Psoas muscle (tissue), 8 donors: ENCODE data around the gene RAD9A. TPM values are rescaled to one million over a fixed set of nuclear protein-coding genes. Genes with fewer than 3 reads are reported as not detected.

Experiments
- ATAC-seq, 4 donors: fragments of 200-7000 bp; cut with Tn5 transposase; one replicate each; pipeline ENCODE4 v1.9.1; 2020; ENCODE audit warnings: moderate library complexity in 3 of 4, mild to moderate bottlenecking in 2 of 4
- DNase-seq, 2 donors: peaks; one replicate each; pipeline ENCODE4 v3.0.0-alpha.2; 2020
- H3K27ac ChIP-seq: fragments of 200-600 bp; one replicate; pipeline ENCODE4 v1.8.0; 2022
- H3K27me3 ChIP-seq, 3 donors: fragments of 200-600 bp in 1 of 3; one replicate each; pipeline versions ENCODE4 v1.6.1 to v1.8.0; 2013 to 2022; ENCODE audit warnings: low read length in 2 of 3, mild to moderate bottlenecking in 2 of 3, moderate library complexity in 1 of 3; ENCODE audit not compliant: insufficient read depth in 3 of 3
- H3K36me3 ChIP-seq, 2 donors: fragments of 200-600 bp in 1 of 2; one replicate each; pipeline versions ENCODE4 v1.6.1 to v1.8.0; 2013 to 2022; ENCODE audit warnings: low read depth in 1 of 2, mild to moderate bottlenecking in 1 of 2, moderate library complexity in 1 of 2; ENCODE audit not compliant: insufficient read depth in 1 of 2
- H3K4me1 ChIP-seq: fragments of 200-600 bp; one replicate; pipeline ENCODE4 v1.8.0; 2022
- H3K4me3 ChIP-seq: fragments of 200-600 bp; one replicate; pipeline ENCODE4 v1.8.0; 2022; ENCODE audit warnings: mild to moderate bottlenecking
- H3K9me3 ChIP-seq: fragments of 200-600 bp; one replicate; pipeline ENCODE4 v1.8.0; 2022
- WGBS, 3 donors: extraction: QIAGEN DNeasy Blood & Tissue Kit; methylation state at CpG; one replicate each; pipeline versions ENCODE4 v1.1.6 to v1.1.7; 2013; 5-methylcytosine and 5-hydroxymethylcytosine counted together
- intact Hi-C, 2 donors: fragments of 100-400 bp; cut with DNase I; formaldehyde crosslinking; loops; one replicate each; pipeline versions ENCODE4 v1.11.0 to v1.14.2; 2022
- polyA plus RNA-seq, 3 donors: library from polyadenylated mRNA; stranded (reverse); fragments of 200-250 nt; gene quantifications; one replicate each; pipeline ENCODE4 v1.2.3, GENCODE V29; 2013
- total RNA-seq, 4 donors: library from RNA; stranded (reverse); fragmentation: NEBNext Ultra II Directional in 2 of 4; extraction: Animal tissue kit (Norgen Biotek cat#: 25700) in 2 of 4; gene quantifications; one replicate each; pipeline versions ENCODE4 v1.2.1 to v1.2.4, GENCODE V29; 2021 to 2023
- TF ChIP-seq, protein P1 (sequence below): fragments of 200-600 bp; IDR thresholded peaks from one replicate; pipeline ENCODE4 v1.8.0; 2022; ENCODE audit warnings: antibody characterized with exemption
- donor health status: healthy with polysubstance abuse.
- donor health status: DM: no; HTN: no; CAD: no; lungs with moderate emphysema.
- donor health status: Bipolar disorder and iron deficiency.
- donor health status: healthy.
- donor health status: DM: yes; HTN: yes; CAD: no.
- donor health status: DM: no; HTN: no; CAD: no.
- donor health status: DM: no; HTN: no; CAD: no.
- donor health status: DM: yes; HTN: yes; CAD: no.

RAD9A gene
- total and polyA plus RNA-seq, 7 donors, result 1.8 to 12.3 (median 6.7) TPM

- Histone ChIP-seq H3K4me1 (peaks cover 12% of the 10 kb centered on the region), H3K27me3 (peaks cover 0 to 25% (median 5%) of the 10 kb centered on the region in 3 donors), H3K27ac (no peak overlapping the region), H3K4me3 (no peak overlapping the region), H3K9me3 (no peaks in the 10 kb centered on the region), H3K36me3 (no peaks in the 10 kb centered on the region)
- TF ChIP-seq, protein P1, sequence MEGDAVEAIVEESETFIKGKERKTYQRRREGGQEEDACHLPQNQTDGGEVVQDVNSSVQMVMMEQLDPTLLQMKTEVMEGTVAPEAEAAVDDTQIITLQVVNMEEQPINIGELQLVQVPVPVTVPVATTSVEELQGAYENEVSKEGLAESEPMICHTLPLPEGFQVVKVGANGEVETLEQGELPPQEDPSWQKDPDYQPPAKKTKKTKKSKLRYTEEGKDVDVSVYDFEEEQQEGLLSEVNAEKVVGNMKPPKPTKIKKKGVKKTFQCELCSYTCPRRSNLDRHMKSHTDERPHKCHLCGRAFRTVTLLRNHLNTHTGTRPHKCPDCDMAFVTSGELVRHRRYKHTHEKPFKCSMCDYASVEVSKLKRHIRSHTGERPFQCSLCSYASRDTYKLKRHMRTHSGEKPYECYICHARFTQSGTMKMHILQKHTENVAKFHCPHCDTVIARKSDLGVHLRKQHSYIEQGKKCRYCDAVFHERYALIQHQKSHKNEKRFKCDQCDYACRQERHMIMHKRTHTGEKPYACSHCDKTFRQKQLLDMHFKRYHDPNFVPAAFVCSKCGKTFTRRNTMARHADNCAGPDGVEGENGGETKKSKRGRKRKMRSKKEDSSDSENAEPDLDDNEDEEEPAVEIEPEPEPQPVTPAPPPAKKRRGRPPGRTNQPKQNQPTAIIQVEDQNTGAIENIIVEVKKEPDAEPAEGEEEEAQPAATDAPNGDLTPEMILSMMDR, result no peak
- DNase-seq (no peak), ATAC-seq (no peak)
- intact Hi-C loops, result no loop called here
- WGBS, 3 donors, result 86 to 93% (median 88%) methylated on average over 4 of the region's 4 CpGs
These were observed 13.2 kb upstream of the RAD9A start for GRCh38 chr11:67378544-67378943.

GRCh38 chr11:67379061-67380058, 12.4 kb upstream of the RAD9A start:
- ATAC-seq, result no peak

DNA sequence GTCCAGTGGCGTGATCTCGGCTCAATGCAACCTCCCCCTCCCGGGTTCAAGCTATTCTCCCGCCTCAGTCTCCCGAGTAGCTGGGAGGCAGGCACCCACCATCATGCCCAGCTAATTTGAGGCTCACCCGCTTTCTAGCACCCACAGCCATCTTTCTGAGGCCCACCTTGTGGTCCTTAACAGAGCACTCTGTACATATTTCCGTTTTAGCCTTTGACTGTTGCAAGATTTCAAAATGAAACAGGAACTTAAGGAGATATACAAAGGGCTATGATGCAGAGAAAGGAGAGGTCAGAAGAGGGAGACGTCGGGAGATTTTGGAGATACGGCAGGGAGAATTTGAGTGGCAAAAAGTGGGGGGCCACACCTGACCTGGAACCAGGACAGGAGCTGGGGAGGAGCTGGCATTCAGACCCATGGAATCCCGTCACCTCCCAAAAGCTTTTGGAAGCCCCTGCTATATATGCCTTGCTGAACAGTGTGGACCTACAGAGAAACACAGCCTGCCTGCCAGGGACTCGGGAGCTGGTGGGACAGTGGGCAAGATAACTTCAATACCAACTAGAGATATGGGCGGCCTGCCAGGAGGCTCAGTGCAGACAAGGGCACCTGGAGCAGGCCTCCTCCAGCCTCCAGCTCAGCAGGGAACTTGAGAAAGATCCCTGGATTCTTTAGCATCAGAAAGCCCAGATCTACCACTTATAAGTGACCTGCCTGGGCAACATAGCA, 10.4 kb upstream of the RAD9A start:
- Histone ChIP-seq H3K27ac (no peak overlapping the region), H3K4me1 (no peaks in the 10 kb centered on the region)
- intact Hi-C loops, result loop anchor here (5.0 to 10.0 kb wide), 2 partner anchors 117 to 119 kb away; partner anchors contain the start of gene GRK2 (in 1 of the 2)

More at GRCh38 chr11:67379061-67380058, 12.4 kb upstream of the RAD9A start:
- H3K27me3 ChIP-seq, result peaks cover 0 to 17% (median 5%) of the 10 kb centered on the region in 3 donors
- WGBS, 3 donors, result 73 to 80% (median 78%) methylated on average over 22 to 23 of the region's 23 CpGs
- DNase-seq, result no peak
- H3K4me3 ChIP-seq, result no peak overlapping the region
- H3K36me3 ChIP-seq, result no peaks in the 10 kb centered on the region
- H3K4me1 ChIP-seq, result peaks cover 3% of the 10 kb centered on the region
- H3K9me3 ChIP-seq, result no peaks in the 10 kb centered on the region
- TF ChIP-seq, protein P1, result no peak
- H3K27ac ChIP-seq, result no peak overlapping the region
- intact Hi-C loops, result loop anchor here (5.0 to 10.0 kb wide), 2 partner anchors 115 to 117 kb away; partner anchors contain the start of gene GRK2 (in 1 of the 2)

More for the DNA sequence above, 10.4 kb upstream of the RAD9A start:
- ATAC-seq, result no peak
- 78 to 82% (median 82%) methylated on average over 13 of the region's 13 CpGs for WGBS, 3 donors
- no peaks in the 10 kb centered on the region for H3K9me3 ChIP-seq
- no peaks in the 10 kb centered on the region for H3K27me3 ChIP-seq
- H3K36me3 ChIP-seq, result no peaks in the 10 kb centered on the region
- DNase-seq, result no peak
- no peak overlapping the region for H3K4me3 ChIP-seq
- TF ChIP-seq, protein P1, result no peak
